AG09319 (cell line): Measurements from ENCODE around the gene BMPER.

Experiments
- DNase-seq: peaks from one replicate; pipeline ENCODE4 v3.0.0-alpha.2; 2010; ENCODE audit warnings: low read depth; ENCODE audit errors: extremely low read depth
- CTCF ChIP-seq: IDR thresholded peaks from 2 replicates; pipeline ENCODE4 v1.5.1; 2011; ENCODE audit warnings: low read depth, mild to moderate bottlenecking, inconsistent platforms, low read length, moderate library complexity

The BMPER gene

GRCh38 chr7:33923440-33924229 is 18.3 kb downstream of the BMPER start:
- TF ChIP-seq CTCF, result no peak
- DNase-seq, result no peak

- DNase-seq, result no peak
- no peak for TF ChIP-seq CTCF
Observed at GRCh38 chr7:33926535-33926934, 21.2 kb downstream of the BMPER start.

GRCh38 chr7:33928986-33929385 is 23.6 kb downstream of the BMPER start:
- no peak for TF ChIP-seq CTCF
- DNase-seq, result no peak

- DNase-seq, result no peak
- no peak for TF ChIP-seq CTCF
Observed at GRCh38 chr7:33932221-33932620, 26.9 kb downstream of the BMPER start.

GRCh38 chr7:33932832-33933468 is 27.6 kb downstream of the BMPER start:
- TF ChIP-seq CTCF, result peak; percentile 99
- DNase-seq, result peak; percentile 84

- TF ChIP-seq CTCF, result no peak
- DNase-seq, result no peak
Observed at GRCh38 chr7:33933611-33934281, 28.4 kb downstream of the BMPER start.

GRCh38 chr7:33934391-33934790 is 29.1 kb downstream of the BMPER start:
- no peak for DNase-seq
- TF ChIP-seq CTCF, result no peak
